Measurements from ENCODE around the gene KCNQ1. TPM values are rescaled to one million over a fixed set of nuclear protein-coding genes. Genes with fewer than 3 reads are reported as not detected.

Gene KCNQ1
- polyA plus RNA-seq, 4 donors: 18.4 to 54.4 (median 21.3) TPM

DNA sequence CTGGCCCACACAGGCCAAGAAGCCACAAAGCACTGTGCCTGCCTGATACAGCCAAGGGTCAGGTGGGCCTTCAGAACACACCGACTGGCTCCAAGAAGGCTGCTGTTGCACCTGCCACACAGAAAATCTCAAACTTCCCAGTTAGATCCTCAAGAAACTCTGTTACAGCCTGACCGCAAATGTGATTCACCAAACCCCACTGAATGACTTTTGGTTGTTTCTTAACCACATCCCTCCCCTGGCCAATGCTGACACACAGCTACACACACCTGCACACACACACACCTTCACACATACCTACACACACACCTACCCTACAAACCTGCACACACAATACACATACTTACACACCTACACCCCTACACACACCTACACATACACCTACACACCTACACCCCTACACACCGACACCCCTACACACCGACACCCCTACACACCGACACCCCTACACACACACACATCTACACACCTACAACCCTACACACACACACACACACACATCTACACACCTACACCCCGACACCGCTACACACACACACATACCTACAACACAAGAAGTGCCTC is 409.3 kb downstream of the KCNQ1 start:
- Histone ChIP-seq H3K4me3 (ENCODE audit: low read depth in 1 of 3, low read length in 3 of 3) (no peak overlapping the region), H3K27ac (ENCODE audit: low read depth in 1 of 3, low read length in 2 of 3) (no peak overlapping the region), H3K4me1 (ENCODE audit: control insufficient read depth in 3 of 3, insufficient read depth in 2 of 3, low read depth in 1 of 3, low read length in 2 of 3) (peaks cover 0 to 10% (median 0%) of the 10 kb centered on the region in 3 donors), H3K27me3 (ENCODE audit: control insufficient read depth in 3 of 3, insufficient read depth in 3 of 3, low read length in 3 of 3) (peaks cover 0 to 4% (median 0%) of the 10 kb centered on the region in 3 donors), H3K9me3 (ENCODE audit: control insufficient read depth in 2 of 2, insufficient read depth in 1 of 2, low read depth in 1 of 2, low read length in 1 of 2) (no peaks in the 10 kb centered on the region), H3K36me3 (ENCODE audit: control insufficient read depth in 3 of 3, insufficient read depth in 2 of 3, low read depth in 1 of 3, low read length in 3 of 3) (no peaks in the 10 kb centered on the region)
- 91 to 96% (median 92%) methylated on average over 6 to 7 of the region's 7 CpGs for WGBS, 3 donors
- no peak for FAIRE-seq
- DNase-seq: no peak

DNA sequence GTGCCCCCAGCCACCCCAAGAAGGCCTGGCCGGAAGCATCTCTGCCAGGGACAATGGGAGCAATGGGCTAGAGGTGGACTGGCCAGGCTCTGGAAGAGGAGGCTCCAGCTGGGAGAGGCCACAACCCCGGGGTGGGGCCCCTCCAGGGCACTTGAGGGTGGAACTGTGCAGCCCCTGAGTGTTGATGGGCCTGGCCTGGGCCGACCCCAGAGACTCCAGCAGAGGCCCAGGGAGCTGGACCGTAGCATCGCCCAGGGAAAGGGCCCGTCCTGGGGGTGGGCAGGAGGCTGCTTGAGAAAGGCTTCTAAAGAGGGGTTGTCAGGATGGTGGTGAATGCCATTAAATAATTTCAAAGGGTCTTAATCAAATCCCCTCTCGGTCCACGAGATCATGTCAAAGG is 410.4 kb downstream of the KCNQ1 start:
- Histone ChIP-seq H3K9me3 (ENCODE audit: control insufficient read depth in 2 of 2, insufficient read depth in 1 of 2, low read depth in 1 of 2, low read length in 1 of 2) (no peaks in the 10 kb centered on the region), H3K36me3 (ENCODE audit: control insufficient read depth in 3 of 3, insufficient read depth in 2 of 3, low read depth in 1 of 3, low read length in 3 of 3) (no peaks in the 10 kb centered on the region), H3K27me3 (ENCODE audit: control insufficient read depth in 3 of 3, insufficient read depth in 3 of 3, low read length in 3 of 3) (peaks cover 0 to 4% (median 0%) of the 10 kb centered on the region in 3 donors), H3K4me3 (ENCODE audit: low read depth in 1 of 3, low read length in 3 of 3) (no peak overlapping the region), H3K4me1 (ENCODE audit: control insufficient read depth in 3 of 3, insufficient read depth in 2 of 3, low read depth in 1 of 3, low read length in 2 of 3) (peaks cover 0 to 21% (median 2%) of the 10 kb centered on the region in 3 donors), H3K27ac (ENCODE audit: low read depth in 1 of 3, low read length in 2 of 3) (no peak overlapping the region)
- 72 to 87% (median 80%) methylated on average over 8 of the region's 8 CpGs for WGBS, 3 donors
- FAIRE-seq (no peak), DNase-seq (no peak)

DNA sequence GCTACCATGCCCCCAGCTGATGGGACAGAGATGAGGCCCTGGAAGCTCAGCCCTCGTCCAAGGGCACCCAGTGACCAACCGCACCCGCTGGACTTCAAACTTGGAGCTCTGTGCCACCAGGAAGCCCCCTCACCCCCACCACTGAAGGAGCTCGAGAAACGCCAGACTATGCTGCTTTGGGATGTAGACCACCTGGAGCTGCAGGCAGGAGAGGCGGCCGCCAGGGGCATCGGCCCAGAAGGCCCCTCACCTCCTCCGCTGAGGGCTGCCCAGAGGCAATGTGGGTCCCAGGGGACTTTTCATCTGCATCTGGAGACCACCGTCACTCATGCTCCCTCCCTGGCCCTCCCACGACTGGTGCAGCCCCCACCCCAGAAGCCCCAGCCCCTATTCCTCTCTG is 412.5 kb downstream of the KCNQ1 start:
- FAIRE-seq (no peak), DNase-seq (no peak)
- H3K36me3 ChIP-seq (ENCODE audit: control insufficient read depth in 3 of 3, insufficient read depth in 2 of 3, low read depth in 1 of 3, low read length in 3 of 3): no peaks in the 10 kb centered on the region
- no peak overlapping the region for H3K27ac ChIP-seq (ENCODE audit: low read depth in 1 of 3, low read length in 2 of 3)
- no peaks in the 10 kb centered on the region for H3K9me3 ChIP-seq (ENCODE audit: control insufficient read depth in 2 of 2, insufficient read depth in 1 of 2, low read depth in 1 of 2, low read length in 1 of 2)
- H3K27me3 ChIP-seq (ENCODE audit: control insufficient read depth in 3 of 3, insufficient read depth in 3 of 3, low read length in 3 of 3): no peaks in the 10 kb centered on the region
- H3K4me1 ChIP-seq (ENCODE audit: control insufficient read depth in 3 of 3, insufficient read depth in 2 of 3, low read depth in 1 of 3, low read length in 2 of 3): peaks cover 0 to 40% (median 5%) of the 10 kb centered on the region in 3 donors
- WGBS, 3 donors: 83 to 85% (median 84%) methylated on average over 10 to 11 of the region's 11 CpGs
- H3K4me3 ChIP-seq (ENCODE audit: low read depth in 1 of 3, low read length in 3 of 3): no peak overlapping the region

DNA sequence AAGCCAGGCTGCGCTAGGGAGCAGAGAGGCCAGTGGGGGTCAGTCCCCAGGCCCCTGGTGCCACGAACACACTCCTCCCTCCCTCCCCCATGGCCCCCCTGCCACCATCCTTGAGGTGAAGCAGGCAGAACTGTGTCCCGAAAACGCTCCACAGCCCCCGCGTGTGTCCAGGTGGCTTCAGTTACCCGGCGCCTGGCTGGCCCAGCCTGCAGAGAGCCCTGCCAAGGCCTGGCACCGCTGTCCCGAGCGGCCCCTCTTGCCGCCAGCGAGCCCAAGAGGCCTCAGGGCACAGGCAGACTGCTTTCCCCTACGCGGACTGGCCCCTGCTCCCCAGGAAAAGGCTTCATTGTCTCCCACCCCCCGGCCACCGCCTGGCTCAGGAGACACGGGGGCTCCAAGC is 413.1 kb downstream of the KCNQ1 start:
- no peak overlapping the region for H3K27ac ChIP-seq (ENCODE audit: low read depth in 1 of 3, low read length in 2 of 3)
- WGBS, 3 donors: 86 to 89% (median 87%) methylated on average over 17 to 18 of the region's 18 CpGs
- DNase-seq (no peak), FAIRE-seq (no peak)
- peaks cover 0 to under 1% (median 0%) of the 10 kb centered on the region in 3 donors for H3K27me3 ChIP-seq (ENCODE audit: control insufficient read depth in 3 of 3, insufficient read depth in 3 of 3, low read length in 3 of 3)
- H3K9me3 ChIP-seq (ENCODE audit: control insufficient read depth in 2 of 2, insufficient read depth in 1 of 2, low read depth in 1 of 2, low read length in 1 of 2): no peaks in the 10 kb centered on the region
- no peaks in the 10 kb centered on the region for H3K36me3 ChIP-seq (ENCODE audit: control insufficient read depth in 3 of 3, insufficient read depth in 2 of 3, low read depth in 1 of 3, low read length in 3 of 3)
- no peak overlapping the region for H3K4me3 ChIP-seq (ENCODE audit: low read depth in 1 of 3, low read length in 3 of 3)
- H3K4me1 ChIP-seq (ENCODE audit: control insufficient read depth in 3 of 3, insufficient read depth in 2 of 3, low read depth in 1 of 3, low read length in 2 of 3): peaks cover 0 to 40% (median 5%) of the 10 kb centered on the region in 3 donors

DNA sequence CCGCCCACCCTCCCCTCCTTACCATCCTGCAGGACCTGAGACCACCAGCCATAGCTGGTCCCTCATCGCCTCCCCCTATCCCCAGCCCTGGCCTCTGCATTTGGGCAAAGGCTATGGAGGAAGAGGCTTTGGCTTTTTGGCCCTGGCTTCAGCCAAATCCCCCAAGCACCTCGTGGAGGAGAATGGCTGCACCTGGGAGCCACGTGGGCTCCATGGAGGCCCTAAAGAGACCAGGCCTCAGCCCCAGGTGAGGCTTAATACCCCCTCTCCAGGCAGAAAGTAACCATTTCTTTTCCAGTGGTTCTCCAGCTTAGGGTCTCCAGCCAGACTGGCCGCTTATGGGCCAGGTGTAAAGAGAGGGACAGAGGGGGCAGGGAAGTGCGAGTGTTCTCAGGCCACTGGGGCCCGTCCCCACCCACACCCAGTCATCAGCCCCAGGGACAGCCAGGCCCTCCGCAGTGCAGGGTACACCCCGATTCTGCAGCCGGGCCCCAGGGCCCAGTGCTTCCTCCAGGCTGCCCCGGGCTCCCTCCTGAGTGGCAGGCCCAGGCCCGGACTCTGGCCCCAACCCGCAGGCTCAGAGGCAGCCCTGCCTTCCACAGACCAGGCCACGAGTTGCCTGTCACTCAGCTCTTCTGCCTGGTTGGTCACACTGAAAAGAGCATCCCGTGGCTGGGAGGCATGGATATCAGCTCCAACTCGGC is 414.3 kb downstream of the KCNQ1 start:
- DNase-seq (peak; percentile 57 to 86), FAIRE-seq (no peak)
- no peaks in the 10 kb centered on the region for H3K36me3 ChIP-seq (ENCODE audit: control insufficient read depth in 3 of 3, insufficient read depth in 2 of 3, low read depth in 1 of 3, low read length in 3 of 3)
- peaks cover 0 to 6% (median 4%) of the 10 kb centered on the region in 3 donors for H3K27me3 ChIP-seq (ENCODE audit: control insufficient read depth in 3 of 3, insufficient read depth in 3 of 3, low read length in 3 of 3)
- H3K4me3 ChIP-seq (ENCODE audit: low read depth in 1 of 3, low read length in 3 of 3): no peak overlapping the region
- H3K9me3 ChIP-seq (ENCODE audit: control insufficient read depth in 2 of 2, insufficient read depth in 1 of 2, low read depth in 1 of 2, low read length in 1 of 2): no peaks in the 10 kb centered on the region
- peak overlapping the region in 1 of 3 donors; percentile 94 for H3K27ac ChIP-seq (ENCODE audit: low read depth in 1 of 3, low read length in 2 of 3)
- H3K4me1 ChIP-seq (ENCODE audit: control insufficient read depth in 3 of 3, insufficient read depth in 2 of 3, low read depth in 1 of 3, low read length in 2 of 3): peaks cover 0 to 49% (median 5%) of the 10 kb centered on the region in 3 donors
- WGBS, 3 donors: 42 to 69% (median 52%) methylated on average over 12 to 16 of the region's 16 CpGs

DNA sequence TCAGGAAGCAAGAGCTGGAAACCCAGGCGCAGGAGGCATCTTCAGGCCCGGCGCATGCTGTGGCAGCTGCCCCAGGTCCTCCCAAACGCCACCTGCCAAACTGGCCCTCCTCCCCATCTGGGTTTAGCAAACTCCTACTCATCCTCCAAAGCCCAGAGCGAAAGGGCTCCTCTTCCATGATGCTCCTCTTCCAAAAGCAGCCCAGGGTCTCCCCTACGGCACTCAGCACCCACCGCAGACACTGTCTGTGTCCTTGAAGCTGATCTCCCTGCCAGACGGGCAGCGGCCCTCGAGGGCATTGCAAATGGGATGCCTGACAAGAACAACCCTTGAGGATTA is 414.9 kb downstream of the KCNQ1 start:
- Histone ChIP-seq H3K36me3 (ENCODE audit: control insufficient read depth in 3 of 3, insufficient read depth in 2 of 3, low read depth in 1 of 3, low read length in 3 of 3) (no peaks in the 10 kb centered on the region), H3K4me3 (ENCODE audit: low read depth in 1 of 3, low read length in 3 of 3) (no peak overlapping the region), H3K9me3 (ENCODE audit: control insufficient read depth in 2 of 2, insufficient read depth in 1 of 2, low read depth in 1 of 2, low read length in 1 of 2) (no peaks in the 10 kb centered on the region), H3K27me3 (ENCODE audit: control insufficient read depth in 3 of 3, insufficient read depth in 3 of 3, low read length in 3 of 3) (peaks cover 0 to 6% (median 4%) of the 10 kb centered on the region in 3 donors), H3K27ac (ENCODE audit: low read depth in 1 of 3, low read length in 2 of 3) (peak overlapping the region in 1 of 3 donors; percentile 94), H3K4me1 (ENCODE audit: control insufficient read depth in 3 of 3, insufficient read depth in 2 of 3, low read depth in 1 of 3, low read length in 2 of 3) (peaks cover 0 to 52% (median 5%) of the 10 kb centered on the region in 3 donors)
- no peak for FAIRE-seq
- 87 to 92% (median 91%) methylated on average over 10 of the region's 10 CpGs for WGBS, 3 donors
- no peak for DNase-seq

DNA sequence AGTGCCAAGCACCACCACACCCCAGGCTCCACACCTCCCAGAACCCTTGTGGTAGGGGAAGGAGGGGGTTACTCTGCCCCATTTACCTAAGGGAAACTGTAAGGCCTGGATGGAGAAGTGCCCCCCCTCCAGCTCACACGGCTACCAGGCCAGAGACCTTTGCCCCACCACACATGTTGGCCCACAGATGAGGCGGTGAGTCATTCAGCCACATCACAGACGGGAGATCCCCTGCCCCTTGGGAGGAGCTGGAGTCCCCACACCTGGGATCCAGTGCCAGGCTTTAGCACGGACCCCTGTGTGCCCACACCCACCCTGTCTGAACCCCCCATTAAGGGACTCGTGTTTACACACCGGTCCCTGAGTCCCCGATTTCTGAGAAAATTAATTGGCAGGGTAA is 415.8 kb downstream of the KCNQ1 start:
- Histone ChIP-seq H3K27me3 (ENCODE audit: control insufficient read depth in 3 of 3, insufficient read depth in 3 of 3, low read length in 3 of 3) (peaks cover 0 to 6% (median 4%) of the 10 kb centered on the region in 3 donors), H3K9me3 (ENCODE audit: control insufficient read depth in 2 of 2, insufficient read depth in 1 of 2, low read depth in 1 of 2, low read length in 1 of 2) (no peaks in the 10 kb centered on the region), H3K27ac (ENCODE audit: low read depth in 1 of 3, low read length in 2 of 3) (peak overlapping the region in 2 of 3 donors; percentile 17 to 94), H3K36me3 (ENCODE audit: control insufficient read depth in 3 of 3, insufficient read depth in 2 of 3, low read depth in 1 of 3, low read length in 3 of 3) (no peaks in the 10 kb centered on the region), H3K4me1 (ENCODE audit: control insufficient read depth in 3 of 3, insufficient read depth in 2 of 3, low read depth in 1 of 3, low read length in 2 of 3) (peaks cover 0 to 52% (median 5%) of the 10 kb centered on the region in 3 donors), H3K4me3 (ENCODE audit: low read depth in 1 of 3, low read length in 3 of 3) (no peak overlapping the region)
- peak; percentile 91 for DNase-seq
- FAIRE-seq: no peak
- 11 to 49% (median 30%) methylated on average over 7 of the region's 7 CpGs for WGBS, 3 donors

DNA sequence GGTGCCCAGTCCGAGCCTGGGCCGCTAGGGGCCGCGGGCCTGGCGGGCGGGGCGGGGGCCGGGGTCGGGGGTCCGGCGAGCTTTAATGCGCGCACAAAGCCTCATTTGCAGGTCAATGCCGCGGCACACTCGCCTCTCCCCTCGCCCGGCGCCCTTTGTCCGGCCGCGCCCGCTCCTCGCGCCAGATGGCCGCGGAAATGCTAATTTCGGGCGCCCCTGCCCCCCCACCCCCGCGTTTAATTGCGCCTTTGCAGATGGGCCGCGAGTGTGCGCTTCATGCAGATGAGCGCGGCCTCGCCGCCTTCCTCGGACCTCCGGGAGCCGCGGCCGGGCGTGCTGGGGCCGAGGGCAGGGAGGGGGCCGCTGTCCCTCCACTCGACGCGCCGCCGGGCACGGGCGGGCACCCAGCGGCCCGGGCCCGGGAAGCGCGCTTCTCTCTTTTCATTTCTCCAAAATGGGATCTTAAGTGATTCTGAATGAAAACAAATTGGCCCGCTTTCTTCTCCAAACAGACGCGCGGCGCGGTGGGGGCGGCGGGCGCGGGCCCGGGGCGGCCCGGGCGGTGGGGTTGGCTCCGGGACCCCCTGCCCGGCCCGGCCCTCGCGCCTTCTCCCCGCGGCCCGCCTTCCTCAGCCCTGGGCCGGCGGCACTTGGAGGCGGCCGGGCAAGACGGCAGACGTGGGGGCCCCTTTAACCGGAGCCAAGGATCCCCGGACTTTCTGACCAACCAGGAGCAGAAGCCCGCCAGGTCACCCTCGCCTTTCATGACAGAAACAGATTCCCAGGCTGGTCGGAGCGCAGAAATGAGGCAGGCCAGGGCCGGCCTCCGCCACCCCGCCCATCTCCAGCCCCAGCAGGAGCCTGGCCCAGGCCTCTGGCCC is 417.8 kb downstream of the KCNQ1 start:
- WGBS, 3 donors: 2 to 12% (median 7%) methylated on average over 73 to 96 of the region's 96 CpGs
- peak in 1 of 2 donors; percentile 63 for DNase-seq
- FAIRE-seq: no peak
- Histone ChIP-seq H3K9me3 (ENCODE audit: control insufficient read depth in 2 of 2, insufficient read depth in 1 of 2, low read depth in 1 of 2, low read length in 1 of 2) (peaks cover 0 to 10% of the 10 kb centered on the region in 2 donors), H3K27me3 (ENCODE audit: control insufficient read depth in 3 of 3, insufficient read depth in 3 of 3, low read length in 3 of 3) (peaks cover under 1 to 11% (median 9%) of the 10 kb centered on the region in 3 donors), H3K4me3 (ENCODE audit: low read depth in 1 of 3, low read length in 3 of 3) (peak overlapping the region in 1 of 3 donors; percentile 26), H3K36me3 (ENCODE audit: control insufficient read depth in 3 of 3, insufficient read depth in 2 of 3, low read depth in 1 of 3, low read length in 3 of 3) (no peaks in the 10 kb centered on the region), H3K27ac (ENCODE audit: low read depth in 1 of 3, low read length in 2 of 3) (peak overlapping the region in 1 of 3 donors; percentile 25), H3K4me1 (ENCODE audit: control insufficient read depth in 3 of 3, insufficient read depth in 2 of 3, low read depth in 1 of 3, low read length in 2 of 3) (peaks cover 0 to 52% (median 5%) of the 10 kb centered on the region in 3 donors)

All from small intestine (tissue), 7 donors.